Natural killer cell (primary cell): ENCODE data around the gene THBD. TPM values are rescaled to one million over a fixed set of nuclear protein-coding genes. Genes with fewer than 3 reads are reported as not detected.

Experiments used
- ATAC-seq, 3 donors: fragments of 150-1000 bp in 2 of 3; fragments of 200-7000 bp in 1 of 3; cut with Tn5 transposase; 1 replicate in 1 of 3; 2 replicates in 2 of 3; pipeline ENCODE4 v1.10.0; 2021; ENCODE audit warnings: mild to moderate bottlenecking in 2 of 3, moderate library complexity in 2 of 3
- DNase-seq, 2 donors: peaks; one replicate each; pipeline versions ENCODE4 v3.0.0 to v3.0.0-alpha.2; 2013 to 2021; ENCODE audit warnings: mixed read lengths in 1 of 2
- H3K27ac ChIP-seq: one replicate; pipeline ENCODE4 v1.5.1; 2013; ENCODE audit warnings: mild to moderate bottlenecking, low read length
- H3K27me3 ChIP-seq: one replicate; pipeline ENCODE4 v1.6.1; 2013; ENCODE audit warnings: low read length; ENCODE audit not compliant: control insufficient read depth, insufficient read depth
- H3K36me3 ChIP-seq: one replicate; pipeline ENCODE4 v1.6.1; 2013; ENCODE audit warnings: low read length; ENCODE audit not compliant: control insufficient read depth, insufficient read depth
- H3K4me1 ChIP-seq: one replicate; pipeline ENCODE4 v1.6.1; 2013; ENCODE audit warnings: low read length; ENCODE audit not compliant: control insufficient read depth, insufficient read depth
- H3K4me3 ChIP-seq: one replicate; pipeline ENCODE4 v1.5.1; 2013; ENCODE audit warnings: low read length
- H3K9me3 ChIP-seq: one replicate; pipeline ENCODE4 v1.6.1; 2013; ENCODE audit warnings: low read length; ENCODE audit not compliant: control insufficient read depth, insufficient read depth
- H3K27ac Mint-ChIP-seq, 2 donors: one replicate each; pipeline ENCODE4 v1.8.0; 2022; ENCODE audit warnings: mild to moderate bottlenecking in 2 of 2, mixed read lengths in 2 of 2, moderate library complexity in 1 of 2
- H3K27me3 Mint-ChIP-seq, 2 donors: one replicate each; pipeline ENCODE4 v1.8.0; 2022; ENCODE audit warnings: low read depth in 2 of 2, mixed read lengths in 2 of 2
- H3K36me3 Mint-ChIP-seq: one replicate; pipeline ENCODE4 v1.8.0; 2022; ENCODE audit warnings: mixed read lengths
- H3K4me1 Mint-ChIP-seq, 2 donors: one replicate each; pipeline ENCODE4 v1.8.0; 2022; ENCODE audit warnings: mixed read lengths in 2 of 2
- H3K4me3 Mint-ChIP-seq: one replicate; pipeline ENCODE4 v1.8.0; 2022; ENCODE audit warnings: mild to moderate bottlenecking, moderate library complexity, mixed read lengths
- H3K9me3 Mint-ChIP-seq, 2 donors: one replicate each; pipeline ENCODE4 v1.8.0; 2022; ENCODE audit warnings: mixed read lengths in 2 of 2
- CTCF ChIP-seq: fragments of 200-600 bp; IDR thresholded peaks from one replicate; pipeline ENCODE4 v1.8.0; 2022; ENCODE audit warnings: antibody characterized with exemption
- WGBS: methylation state at CpG from one replicate; pipeline ENCODE4 v1.1.7; 2013; ENCODE audit warnings: missing lambda C conversion rate; ENCODE audit not compliant: insufficient coverage; 5-methylcytosine and 5-hydroxymethylcytosine counted together
- intact Hi-C: fragments of 100-400 bp; cut with micrococcal nuclease; formaldehyde crosslinking; loops from one replicate; pipeline ENCODE4 v1.14.2; 2022
- total RNA-seq, 4 donors: library from RNA; stranded (reverse); fragments of 120-200 nt in 1 of 4; gene quantifications; one replicate each; pipeline versions ENCODE4 v1.2.3 to v1.2.4, GENCODE V29; 2013 to 2022

Gene THBD
- total RNA-seq, 3 donors from 2014 or later (not counting 1 experiment from before 2014, with no cell fraction given) = 2.1 to 2.8 (median 2.1) TPM

GRCh38 chr20:23034721-23035671 lies 14.5 kb downstream of the THBD start, which contains the start of gene SSTR4:
SSTR4 (plus strand) TSS chr20:23035312; CDS start chr20:23035484, 172 bp downstream.
- ATAC-seq = no peak
- Mint-ChIP-seq H3K27ac (no peak within 1 kb of the TSS), H3K27me3 (peaks cover 20 to 50% of the 10 kb centered on the region in 2 donors), H3K36me3 (no peaks in the 10 kb centered on the region), H3K4me3 (no peak within 1 kb of the TSS), H3K4me1 (no peaks in the 10 kb centered on the region), H3K9me3 (no peaks in the 10 kb centered on the region)
- no peak within 1 kb of the TSS for H3K27ac ChIP-seq
- TF ChIP-seq CTCF = no peak
- 29% methylated on average over 83 of the region's 83 CpGs for WGBS
- intact Hi-C loops = no loop called here
- DNase-seq = no peak
- no peak within 1 kb of the TSS for H3K4me3 ChIP-seq
- H3K36me3 ChIP-seq = no peaks in the 10 kb centered on the region
- H3K27me3 ChIP-seq = peaks cover 3% of the 10 kb centered on the region
- no peaks in the 10 kb centered on the region for H3K4me1 ChIP-seq
- no peaks in the 10 kb centered on the region for H3K9me3 ChIP-seq

GRCh38 chr20:23033918-23034317 lies 15.6 kb downstream of the THBD start:
- WGBS = 80% methylated on average over 4 of the region's 4 CpGs
- DNase-seq = no peak
- Histone ChIP-seq H3K4me3 (no peak overlapping the region), H3K9me3 (no peaks in the 10 kb centered on the region), H3K27me3 (peaks cover 3% of the 10 kb centered on the region), H3K36me3 (no peaks in the 10 kb centered on the region), H3K27ac (no peak overlapping the region), H3K4me1 (no peaks in the 10 kb centered on the region)
- Mint-ChIP-seq H3K27me3 (peaks cover 20 to 48% of the 10 kb centered on the region in 2 donors), H3K9me3 (no peaks in the 10 kb centered on the region), H3K27ac (no peak overlapping the region), H3K36me3 (no peaks in the 10 kb centered on the region), H3K4me3 (no peak overlapping the region), H3K4me1 (no peaks in the 10 kb centered on the region)
- TF ChIP-seq CTCF = no peak
- intact Hi-C loops = no loop called here
- ATAC-seq = no peak

- no peak overlapping the region for H3K27ac ChIP-seq
- whole genome bisulfite sequencing = 11% methylated on average over 5 of the region's 5 CpGs
- no peaks in the 10 kb centered on the region for H3K9me3 ChIP-seq
- no peak overlapping the region for H3K4me3 Mint-ChIP-seq
- DNase-seq = no peak
- intact Hi-C loops = no loop called here
- H3K36me3 Mint-ChIP-seq = no peaks in the 10 kb centered on the region
- no peaks in the 10 kb centered on the region for H3K4me1 Mint-ChIP-seq
- H3K9me3 Mint-ChIP-seq = no peaks in the 10 kb centered on the region
- ATAC-seq = no peak
- H3K4me3 ChIP-seq = no peak overlapping the region
- no peak overlapping the region for H3K27ac Mint-ChIP-seq
- H3K27me3 ChIP-seq = peaks cover 3% of the 10 kb centered on the region
- no peak for TF ChIP-seq CTCF
- no peaks in the 10 kb centered on the region for H3K4me1 ChIP-seq
- H3K36me3 ChIP-seq = no peaks in the 10 kb centered on the region
- peaks cover 20 to 46% of the 10 kb centered on the region in 2 donors for H3K27me3 Mint-ChIP-seq
These were observed 16.8 kb downstream of the THBD start for GRCh38 chr20:23032750-23033078.
